Muscle of back (tissue), 11 donors: ENCODE results near the gene CCDC51. TPM values are rescaled to one million over a fixed set of nuclear protein-coding genes. Genes with fewer than 3 reads are reported as not detected.
A peak's percentile ranks its signal among the peaks of the same experiment; 100 is the strongest.

Experiments
- DNase-seq, 3 donors: peaks; one replicate each; pipeline versions ENCODE4 v3.0.0 to v3.0.0-alpha.2; 2013
- polyA plus RNA-seq, 10 donors: library from polyadenylated mRNA; unstranded; fragments of 120-200 nt; gene quantifications; one replicate each; pipeline ENCODE4 v1.2.1, GENCODE V29; 2013; ENCODE audit not compliant: insufficient read length in 10 of 10

Gene CCDC51
- polyA plus RNA-seq, 10 donors = 9.2 to 15.2 (median 11.3) TPM

DNA sequence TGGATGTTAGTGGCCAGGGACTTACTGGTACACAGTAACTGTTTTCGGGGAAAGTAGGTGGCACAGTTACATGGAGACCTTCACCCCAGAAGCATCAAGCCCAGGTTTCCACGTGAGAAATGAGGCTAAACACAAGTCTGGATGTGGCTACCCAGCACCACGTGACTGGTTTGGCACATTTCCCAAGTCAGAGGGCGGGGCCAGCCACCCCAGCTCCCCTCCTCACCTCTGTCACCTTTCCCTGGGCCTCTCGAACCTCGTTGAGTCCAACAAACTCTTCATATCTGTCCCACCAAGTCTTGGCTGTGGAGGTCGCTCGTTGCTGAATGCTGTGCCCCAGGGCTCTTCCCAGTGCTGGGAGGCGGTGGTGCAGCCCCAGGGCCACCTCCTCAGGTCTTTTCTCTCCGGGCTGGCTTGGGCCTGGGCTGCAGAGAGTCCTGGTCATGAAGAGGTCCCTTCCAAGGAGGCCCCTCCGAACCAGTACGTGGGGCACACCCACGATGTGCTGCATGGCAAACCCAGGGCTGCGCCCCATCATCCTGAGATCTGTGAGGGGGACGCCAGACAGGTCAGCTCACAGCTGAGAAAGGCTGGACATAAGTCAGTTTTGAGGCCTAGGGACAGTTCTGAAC is 5.2 kb downstream of the CCDC51 start:
- DNase-seq = no peak

- DNase-seq = no peak
These were observed 6.3 kb downstream of the CCDC51 start for GRCh38 chr3:48433472-48434118.

DNA sequence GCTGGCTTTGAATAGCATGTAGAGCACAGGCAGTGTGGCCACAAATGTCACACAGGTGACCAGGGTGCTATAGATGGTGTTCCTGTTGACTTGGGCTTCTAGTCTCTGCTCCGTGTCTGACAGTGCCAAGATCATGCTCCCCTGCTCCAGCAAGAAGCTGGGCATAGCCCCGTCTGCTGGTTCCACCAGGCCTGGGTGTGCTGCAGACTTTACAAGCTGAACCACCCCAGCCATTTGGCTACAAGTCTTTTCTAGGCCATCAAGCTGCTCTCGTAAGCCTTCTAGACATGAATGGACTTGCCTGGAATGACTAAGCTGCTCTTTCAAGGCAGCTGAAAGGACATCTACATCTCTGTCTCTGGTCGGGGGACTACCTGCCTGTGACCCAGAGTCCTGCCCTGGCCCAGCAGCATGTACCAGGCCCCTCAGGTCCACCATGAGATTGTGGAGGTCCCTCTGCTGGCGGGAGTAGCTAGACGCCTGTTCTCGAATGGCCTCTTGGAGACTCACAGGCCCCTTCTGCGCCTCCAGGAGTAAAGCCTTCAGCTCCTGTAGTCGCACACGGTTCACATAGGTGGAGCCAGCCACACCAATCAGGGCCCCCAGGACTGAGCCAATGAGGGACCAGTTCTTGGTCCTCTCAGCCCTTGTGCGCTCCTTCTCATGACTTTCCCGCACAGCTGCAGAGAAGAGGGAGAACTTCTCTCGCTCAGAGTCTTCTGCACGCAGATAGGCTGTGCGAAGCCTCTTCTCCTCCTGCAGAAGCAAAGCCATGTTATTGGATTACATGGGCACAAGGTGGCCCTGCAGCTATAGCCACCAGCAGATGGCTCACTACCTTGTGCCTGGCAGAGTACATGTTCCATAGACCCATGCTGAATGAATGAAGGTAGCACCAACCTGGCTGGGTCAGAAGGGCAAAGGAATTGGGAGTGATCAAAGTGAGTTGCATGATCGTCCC is 7.2 kb downstream of the CCDC51 start:
- no peak for DNase-seq

GRCh38 chr3:48431224-48432029 is 8.5 kb downstream of the CCDC51 start:
- DNase-seq = no peak

DNA sequence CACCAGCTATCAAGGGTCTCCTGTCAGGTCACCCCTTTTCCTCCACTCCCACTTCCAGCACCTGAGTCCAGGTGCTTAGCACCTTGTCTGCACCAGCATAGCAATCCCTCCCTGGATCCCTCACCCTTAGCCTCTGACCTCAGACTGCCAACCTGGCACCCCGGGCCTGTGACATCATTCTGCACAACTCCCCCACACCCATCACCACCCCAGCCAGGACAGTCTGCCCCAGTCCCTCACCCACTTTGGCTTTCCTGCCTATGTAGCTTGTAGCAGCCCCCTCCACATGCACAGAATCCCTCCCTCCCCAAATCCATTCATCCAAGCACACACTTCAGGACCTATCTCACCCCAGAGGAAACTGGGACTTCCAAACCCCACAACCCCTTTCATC is 9.2 kb downstream of the CCDC51 start:
- DNase-seq = no peak

- peak in 2 of 3 donors; percentile 39 to 62 for DNase-seq
These were observed 9.8 kb downstream of the CCDC51 start, which contains the start of gene PLXNB1 for GRCh38 chr3:48429960-48430707. TSS of gene PLXNB1 (minus strand) at chr3:48430086. CDS start at chr3:48424611, 5,475 bp downstream.

DNA sequence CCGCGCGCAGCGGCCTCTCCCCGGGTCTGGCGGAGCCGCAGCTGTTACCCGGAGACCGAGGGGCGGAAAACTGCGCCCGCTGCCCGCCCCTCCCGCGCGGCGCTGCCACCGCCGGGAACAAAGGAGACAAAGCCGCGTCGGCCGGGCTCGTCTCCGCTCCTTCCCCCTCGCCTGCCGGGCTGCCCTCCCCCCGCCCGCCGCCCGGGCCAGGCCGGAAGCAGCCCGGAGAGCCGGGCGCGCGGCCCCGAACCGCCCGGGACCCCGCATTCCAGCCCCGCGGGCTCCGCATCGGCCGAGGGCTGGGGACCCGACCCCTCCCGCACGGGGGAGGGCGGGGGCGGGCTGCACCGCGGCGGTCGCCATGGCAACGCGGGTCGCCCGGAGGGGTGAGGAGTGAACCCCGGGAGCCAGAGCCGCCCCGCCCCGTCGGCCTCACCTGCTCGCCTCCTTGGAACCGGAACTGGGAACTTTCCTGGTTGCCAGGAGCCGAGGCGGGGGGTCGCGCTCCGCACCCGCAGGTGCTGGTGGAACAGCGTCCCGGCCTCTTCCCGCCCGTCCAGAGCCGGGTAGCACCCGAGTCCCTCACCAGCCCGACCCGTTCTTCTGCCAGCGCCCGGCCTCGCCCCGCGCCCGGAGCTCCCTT is 10.5 kb downstream of the CCDC51 start:
- peak in 1 of 3 donors; percentile 36 for DNase-seq

DNA sequence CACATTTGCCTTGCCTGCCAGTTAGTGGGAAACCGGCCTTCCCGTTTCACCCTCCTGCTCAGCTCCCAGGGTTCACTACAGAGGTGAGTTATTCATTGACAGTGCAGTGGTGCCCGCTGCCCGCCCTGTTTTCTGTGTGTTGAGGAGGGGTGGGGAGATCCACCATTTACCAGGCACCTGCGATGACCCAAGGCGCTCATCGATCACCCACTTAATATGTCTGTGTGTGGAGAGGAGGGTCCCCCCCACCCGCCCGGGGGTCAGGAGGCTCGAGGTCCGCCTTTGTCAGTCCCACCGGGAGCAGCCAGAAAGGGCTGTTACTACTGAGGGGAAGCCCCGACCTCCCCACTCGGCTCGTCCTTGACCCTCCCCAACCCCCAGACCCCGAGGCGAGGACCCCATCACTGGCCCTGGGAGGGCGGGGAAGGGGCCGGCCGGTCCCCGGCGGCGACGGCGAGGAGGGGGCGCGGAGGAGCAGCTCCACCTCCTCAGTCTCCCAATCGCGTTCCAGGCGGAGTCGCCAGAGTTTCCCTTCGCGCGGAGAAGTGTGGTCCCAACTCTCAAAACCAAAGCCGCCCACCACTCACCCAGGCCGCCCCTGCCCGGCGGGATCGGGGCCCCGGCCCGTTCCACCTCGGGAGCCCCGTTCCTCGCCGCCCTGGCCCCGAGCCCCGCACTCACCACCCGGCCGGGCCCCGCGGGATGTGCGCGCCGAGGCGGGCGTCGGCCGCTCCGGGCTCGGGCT is 11.2 kb downstream of the CCDC51 start:
- DNase-seq = peak in 2 of 3 donors; percentile 69 to 86

GRCh38 chr3:48428088-48428571 is 11.8 kb downstream of the CCDC51 start:
- DNase-seq = no peak

DNA sequence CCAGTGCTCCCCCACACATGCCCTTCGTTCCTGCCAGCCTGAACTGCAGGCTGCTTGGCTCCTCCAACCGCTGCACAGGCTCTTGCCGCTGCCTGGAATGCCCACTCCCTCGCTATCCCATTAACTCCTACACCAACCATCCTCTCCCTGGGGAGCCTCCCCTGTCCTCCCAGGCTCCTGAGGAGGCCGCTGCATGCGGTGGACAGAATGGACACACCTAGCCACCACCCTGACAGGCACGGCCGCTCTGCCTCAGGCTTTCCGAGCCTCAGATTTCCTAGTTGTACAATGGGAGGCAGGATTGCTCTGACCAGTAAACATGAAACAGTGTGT is 12.3 kb downstream of the CCDC51 start:
- DNase-seq = no peak

DNA sequence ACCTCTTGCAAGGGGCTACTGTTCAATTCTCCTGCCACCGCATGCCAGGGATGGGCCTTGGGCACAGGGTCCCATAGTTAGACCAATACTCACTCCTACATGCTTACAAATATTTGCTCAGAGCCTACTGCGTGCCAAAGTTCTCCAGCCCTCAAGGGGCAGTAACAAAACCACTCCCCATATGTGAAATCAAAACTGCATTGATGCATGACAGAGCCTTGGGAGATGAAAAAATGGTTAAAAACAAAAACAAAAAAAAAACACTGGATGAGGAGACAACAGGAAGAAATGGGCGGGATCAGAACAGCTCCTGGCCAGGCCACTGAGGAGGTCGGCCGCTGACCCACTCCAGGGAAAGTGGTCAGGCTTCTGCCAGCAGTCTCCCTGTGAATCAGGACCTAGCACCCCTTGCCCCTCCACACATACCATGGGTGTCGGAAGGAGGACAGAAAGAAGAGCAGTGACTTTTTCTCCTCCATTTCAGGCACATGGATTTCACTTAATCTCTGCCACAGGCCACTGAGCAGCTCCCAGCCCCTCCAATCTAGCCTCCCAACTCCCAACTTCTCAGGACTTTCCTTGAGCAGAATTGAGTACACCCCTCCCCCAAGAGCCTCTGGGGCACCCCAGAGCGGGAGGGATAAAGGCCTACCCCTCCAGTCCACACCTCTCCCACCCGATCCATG is 12.8 kb downstream of the CCDC51 start:
- DNase-seq = no peak

GRCh38 chr3:48426401-48426909 is 13.5 kb downstream of the CCDC51 start:
- DNase-seq = no peak

GRCh38 chr3:48425281-48425812 is 14.6 kb downstream of the CCDC51 start:
- no peak for DNase-seq

GRCh38 chr3:48423883-48424695 is 15.8 kb downstream of the CCDC51 start:
- DNase-seq = no peak

DNA sequence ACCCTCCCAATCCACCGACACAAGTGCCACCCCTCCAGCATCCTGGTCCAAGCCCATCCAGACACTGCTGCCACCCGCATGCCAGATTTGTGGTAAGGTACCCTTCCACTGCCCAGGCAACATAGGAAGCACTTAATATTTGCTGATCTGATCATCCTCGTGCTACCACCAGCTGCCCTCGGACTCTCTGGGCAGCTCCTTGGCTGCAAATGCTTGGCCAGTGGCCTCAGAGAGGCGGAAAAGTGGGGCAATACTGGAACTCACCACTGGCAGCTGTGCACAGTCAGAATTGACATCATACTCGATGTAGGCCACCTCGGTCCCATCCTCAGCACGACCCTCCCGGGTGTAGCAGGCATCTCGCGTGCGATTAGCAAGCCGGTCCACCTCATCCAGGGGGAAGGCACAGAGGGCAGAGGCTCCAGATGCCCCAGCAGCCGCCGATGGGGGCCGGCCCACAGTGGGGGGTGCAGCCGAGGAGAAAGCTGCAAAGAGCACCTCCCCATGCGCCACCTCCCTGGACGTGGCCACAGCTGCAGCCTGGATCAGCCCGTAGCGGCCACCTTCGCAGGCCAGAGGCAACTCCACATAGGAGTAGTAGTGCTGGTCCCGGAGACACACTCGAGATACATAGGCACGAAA is 16.6 kb downstream of the CCDC51 start:
- no peak for DNase-seq

GRCh38 chr3:48422681-48423080 is 17.2 kb downstream of the CCDC51 start:
- DNase-seq = no peak

DNA sequence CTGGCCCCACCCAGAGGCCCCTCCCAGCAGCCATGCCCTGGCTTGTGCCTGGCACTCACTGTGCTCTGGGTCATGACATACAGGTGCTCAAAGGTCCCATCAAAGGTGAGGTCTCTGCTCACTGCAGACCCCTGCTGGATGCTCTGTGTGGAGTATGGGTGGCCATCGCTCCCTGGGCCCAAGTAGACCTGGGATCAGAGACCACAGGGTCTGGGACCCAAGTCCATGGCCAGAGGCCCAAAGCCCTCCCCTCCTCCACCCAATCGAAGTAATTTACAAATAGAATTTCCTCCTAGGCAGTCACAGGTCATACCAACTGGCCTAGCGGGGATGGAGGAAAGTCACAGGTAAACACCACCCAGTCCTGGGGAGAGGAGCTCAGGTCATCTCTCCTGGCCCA is 17.6 kb downstream of the CCDC51 start:
- DNase-seq = no peak
